Forelimb muscle (tissue), 1 donor: Measurements from ENCODE around the gene SH3RF3. TPM values are rescaled to one million over a fixed set of nuclear protein-coding genes. Genes with fewer than 3 reads are reported as not detected.

Experiments used
- DNase-seq: peaks from one replicate; pipeline ENCODE4 v3.0.0-alpha.2; 2013; ENCODE audit warnings: low read depth
- polyA plus RNA-seq: library from polyadenylated mRNA; unstranded; fragments of 120-200 nt; gene quantifications from one replicate; pipeline ENCODE4 v1.2.1, GENCODE V29; 2013; ENCODE audit not compliant: insufficient read length

Gene SH3RF3
- polyA plus RNA-seq, 1 donor = 3.9 TPM

GRCh38 chr2:109180786-109181185 lies 51.8 kb downstream of the SH3RF3 start:
- no peak for DNase-seq

- no peak for DNase-seq
Measured at GRCh38 chr2:109182426-109182825, 53.4 kb downstream of the SH3RF3 start.

GRCh38 chr2:109183871-109184270 lies 54.9 kb downstream of the SH3RF3 start:
- DNase-seq = no peak

- DNase-seq = no peak
Measured at GRCh38 chr2:109184368-109184767, 55.4 kb downstream of the SH3RF3 start.

- DNase-seq = no peak
Measured at GRCh38 chr2:109185338-109185737, 56.3 kb downstream of the SH3RF3 start.

- DNase-seq = no peak
Measured at GRCh38 chr2:109185821-109186570, 57.0 kb downstream of the SH3RF3 start.

- DNase-seq = no peak
Measured at GRCh38 chr2:109186656-109187250, 57.7 kb downstream of the SH3RF3 start.

GRCh38 chr2:109187711-109188495 lies 58.9 kb downstream of the SH3RF3 start:
- DNase-seq = no peak

GRCh38 chr2:109188496-109188890 lies 59.5 kb downstream of the SH3RF3 start:
- no peak for DNase-seq

GRCh38 chr2:109188898-109189297 lies 59.9 kb downstream of the SH3RF3 start:
- DNase-seq = no peak

GRCh38 chr2:109189751-109190150 lies 60.7 kb downstream of the SH3RF3 start:
- DNase-seq = no peak

GRCh38 chr2:109193807-109194619 lies 65.0 kb downstream of the SH3RF3 start:
- DNase-seq = no peak

- DNase-seq = no peak
Measured at GRCh38 chr2:109194620-109194937, 65.6 kb downstream of the SH3RF3 start.

GRCh38 chr2:109195193-109196045 lies 66.4 kb downstream of the SH3RF3 start:
- DNase-seq = no peak

GRCh38 chr2:109196081-109196875 lies 67.3 kb downstream of the SH3RF3 start:
- DNase-seq = no peak

GRCh38 chr2:109197491-109198418 lies 68.8 kb downstream of the SH3RF3 start:
- DNase-seq = no peak

GRCh38 chr2:109199790-109200189 lies 70.8 kb downstream of the SH3RF3 start:
- no peak for DNase-seq

- no peak for DNase-seq
Measured at GRCh38 chr2:109200616-109201464, 71.8 kb downstream of the SH3RF3 start.
